Cardiac septum (tissue), 1 donor: Measurements from ENCODE around the gene SLC6A19. TPM values are rescaled to one million over a fixed set of nuclear protein-coding genes. Genes with fewer than 3 reads are reported as not detected.

Experiments used
- DNase-seq: peaks from one replicate; pipeline ENCODE4 v3.0.0-alpha.2; 2020; ENCODE audit warnings: low spot score
- intact Hi-C: fragments of 100-400 bp; cut with DNase I; formaldehyde crosslinking; loops from one replicate; pipeline ENCODE4 v1.14.0; 2022
- total RNA-seq: library from RNA; stranded (reverse); fragmentation: NEBNext Ultra II Directional; extraction: Animal tissue kit (Norgen Biotek cat#: 25700); gene quantifications from one replicate; pipeline ENCODE4 v1.2.1, GENCODE V29; 2021
- donor health status: DM: no; HTN: no; CAD: no.

SLC6A19 gene
- total RNA-seq, 1 donor from 2014 or later, result 0.05 TPM

DNA sequence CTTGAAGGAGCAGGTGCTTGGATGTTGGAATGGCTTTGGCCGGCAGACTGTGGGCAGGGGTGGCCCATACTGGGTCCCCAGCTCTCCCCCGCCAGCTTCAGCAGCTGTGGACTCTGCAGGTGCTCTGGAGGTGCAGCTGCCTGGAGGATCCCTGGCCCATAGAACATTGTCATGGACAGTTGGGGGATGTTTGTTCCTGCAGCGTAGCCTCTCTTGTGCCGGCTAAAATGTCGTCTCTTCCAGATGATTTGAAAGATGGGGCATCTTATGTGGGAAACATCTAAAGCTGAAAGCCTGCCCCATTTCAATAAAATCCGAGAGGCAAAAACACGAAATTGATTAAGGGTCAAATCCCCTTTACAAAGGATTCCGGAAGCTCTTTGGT is 13.5 kb upstream of the SLC6A19 start:
- intact Hi-C loops, result no loop called here
- no peak for DNase-seq

DNA sequence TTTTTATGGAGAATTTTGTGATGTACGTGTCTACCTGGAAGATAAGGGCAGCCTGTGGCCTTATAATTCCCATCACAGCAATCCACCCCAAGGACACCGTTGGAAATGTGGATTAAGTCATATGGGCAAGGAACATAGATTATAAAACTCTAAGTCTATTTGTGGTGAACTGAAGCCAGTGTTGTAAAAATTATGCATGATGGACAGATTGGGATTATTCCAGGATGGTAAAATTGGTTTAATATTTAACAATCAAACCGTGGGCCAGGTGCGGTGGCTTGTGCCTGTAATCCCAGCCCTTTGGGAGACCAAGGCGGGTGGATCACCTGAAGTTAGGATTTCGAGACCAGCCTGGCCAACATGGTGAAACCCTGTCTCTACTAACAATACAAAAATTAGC is 12.9 kb upstream of the SLC6A19 start:
- intact Hi-C loops, result no loop called here
- no peak for DNase-seq

DNA sequence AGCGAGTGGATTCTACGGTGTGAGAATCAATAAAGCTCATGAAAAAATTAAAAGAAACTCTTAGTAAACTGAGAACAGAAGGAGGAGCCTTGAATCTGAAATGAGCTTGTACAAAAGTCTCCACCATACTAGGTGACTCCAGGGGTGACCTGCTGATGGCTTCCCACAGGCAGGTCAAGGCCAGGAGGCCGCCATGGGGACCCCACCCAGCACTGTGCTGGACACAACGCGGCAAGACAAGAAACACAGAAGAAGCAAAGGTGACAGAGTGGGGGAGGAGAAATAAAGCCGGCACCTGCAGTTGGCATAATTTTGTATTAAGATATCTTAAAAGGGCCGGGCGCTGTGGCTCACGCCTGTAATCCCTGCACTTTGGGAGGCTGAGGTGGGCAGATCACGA is 12.1 kb upstream of the SLC6A19 start:
- DNase-seq, result no peak
- intact Hi-C loops, result no loop called here

DNA sequence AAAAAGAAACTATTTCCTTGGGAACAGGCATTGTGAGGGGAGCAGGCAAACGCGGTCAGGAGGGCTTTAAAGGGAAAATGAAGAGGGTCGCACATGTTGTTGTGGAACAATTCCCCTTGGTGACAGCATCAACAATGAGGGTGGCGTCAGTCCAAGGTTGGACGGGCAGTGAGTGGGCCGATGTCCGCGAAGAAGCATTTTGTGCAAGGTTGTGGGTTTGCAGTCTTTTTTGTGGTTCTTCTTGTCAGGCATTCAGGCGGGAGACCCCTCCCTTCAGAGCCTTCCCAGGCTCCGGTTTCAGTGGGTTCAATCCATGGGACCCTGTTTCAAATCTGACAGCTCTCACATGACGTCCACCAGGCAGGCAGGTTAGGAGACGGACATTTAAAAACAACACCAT is 11.1 kb upstream of the SLC6A19 start:
- DNase-seq, result no peak
- intact Hi-C loops, result no loop called here

DNA sequence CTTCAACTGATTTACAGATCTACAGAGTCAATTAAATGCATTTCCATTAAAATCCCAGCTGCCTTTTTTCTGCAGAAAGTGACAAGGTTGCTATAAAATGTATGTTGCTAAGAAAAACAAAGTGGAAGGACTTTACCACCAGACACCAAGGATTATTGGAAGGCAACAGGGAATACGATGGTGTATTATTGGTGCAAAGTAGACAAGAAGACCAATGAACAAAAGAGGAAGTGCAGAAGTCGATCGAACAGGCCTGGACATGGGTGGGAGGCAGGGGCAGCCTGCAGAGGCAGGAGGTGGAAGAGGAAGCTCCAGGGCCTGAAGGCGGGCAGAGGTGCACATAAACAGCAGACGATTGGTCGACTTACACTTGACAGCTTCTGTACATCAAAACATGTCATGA is 10.6 kb upstream of the SLC6A19 start:
- DNase-seq, result no peak

DNA sequence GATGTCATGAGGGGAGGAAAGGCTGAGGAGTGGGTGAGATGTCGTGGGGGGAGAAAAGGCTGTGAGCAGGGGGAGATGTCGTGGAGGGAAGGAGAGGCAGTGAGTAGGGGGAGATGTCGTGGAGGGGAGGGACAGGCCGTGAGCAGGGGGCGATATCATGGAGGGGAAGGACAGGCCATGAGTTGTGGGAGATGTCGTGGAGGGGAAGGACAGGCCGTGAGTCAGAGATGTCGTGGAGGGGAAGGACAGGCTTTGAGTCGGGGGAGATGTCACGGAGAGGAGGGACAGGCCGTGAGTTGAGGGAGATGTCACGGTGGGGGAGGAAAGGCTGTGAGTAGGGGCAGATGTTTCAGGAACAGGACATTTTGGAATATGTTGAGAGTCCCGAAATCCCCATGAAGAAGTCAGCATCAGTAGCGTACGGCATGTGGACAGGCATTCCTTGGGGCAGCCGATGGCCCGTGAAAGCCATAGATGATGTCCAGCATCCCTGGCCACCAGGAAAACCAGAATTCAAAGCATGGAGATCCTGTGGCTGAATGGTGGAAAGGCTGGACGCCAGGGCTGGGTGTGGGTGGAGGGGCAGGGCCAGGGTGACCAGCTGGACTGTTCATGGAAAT is 8.3 kb upstream of the SLC6A19 start:
- DNase-seq, result no peak
- intact Hi-C loops, result no loop called here

More for the DNA sequence above, 10.6 kb upstream of the SLC6A19 start:
- intact Hi-C loops, result no loop called here

DNA sequence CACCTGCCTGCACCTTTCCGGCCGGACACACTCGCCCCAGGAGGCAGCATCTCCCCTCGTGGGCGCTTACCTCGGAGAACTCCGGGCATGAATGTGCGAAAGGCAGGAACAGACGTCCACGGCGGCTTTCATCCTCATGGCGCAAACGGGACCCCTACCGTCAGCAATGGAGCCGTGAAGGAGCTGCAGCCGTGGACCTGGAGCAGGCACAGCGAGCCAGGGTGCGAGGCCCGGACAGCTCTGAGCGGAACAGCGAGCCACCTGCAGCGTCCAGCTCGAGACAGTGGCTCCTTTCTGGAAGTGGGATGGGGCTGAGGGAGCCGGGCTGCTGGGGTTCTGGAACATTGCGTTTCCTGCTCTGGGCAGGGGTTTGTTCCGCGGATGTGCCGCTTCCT is 7.8 kb upstream of the SLC6A19 start:
- intact Hi-C loops, result no loop called here
- DNase-seq, result no peak

DNA sequence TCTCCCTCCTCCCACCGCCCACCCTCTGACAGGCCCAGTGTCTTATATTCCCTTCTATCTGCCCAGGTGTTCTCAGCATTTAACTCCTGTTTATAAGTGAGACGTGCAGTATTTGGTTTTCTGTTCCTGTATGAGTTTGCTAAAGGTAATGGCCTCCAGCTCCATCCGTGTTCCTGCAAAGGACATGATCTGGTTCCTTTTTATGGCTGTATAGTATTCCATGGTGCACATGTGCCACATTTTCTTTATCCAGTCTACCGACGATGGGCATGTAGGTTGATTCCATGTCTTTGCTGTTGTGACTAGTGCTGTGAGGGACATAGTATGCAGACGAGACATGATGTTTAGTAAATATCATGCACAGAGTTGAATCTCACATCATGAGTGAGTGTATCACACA is 7.0 kb upstream of the SLC6A19 start:
- intact Hi-C loops, result no loop called here
- DNase-seq, result no peak

DNA sequence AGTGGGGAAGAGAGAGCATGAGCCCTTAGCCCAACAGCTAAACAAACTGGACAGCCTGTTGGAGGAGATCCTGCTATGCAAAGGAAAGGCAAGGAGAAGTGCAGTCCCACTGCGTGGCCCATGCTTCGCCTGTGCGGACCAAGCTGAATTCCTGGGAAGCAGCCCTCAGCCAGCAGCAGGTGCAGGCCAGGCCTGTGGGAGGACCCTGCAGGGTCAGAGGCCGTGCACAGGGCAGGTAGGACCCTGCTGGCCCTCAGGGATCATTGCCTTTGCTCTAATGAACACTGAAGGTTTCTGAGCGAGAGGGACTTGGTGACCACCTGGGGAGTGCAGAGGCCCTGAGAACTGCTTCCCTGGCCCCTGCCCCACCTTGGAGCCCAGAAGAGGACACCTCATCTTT is 6.0 kb upstream of the SLC6A19 start:
- intact Hi-C loops, result no loop called here
- no peak for DNase-seq

DNA sequence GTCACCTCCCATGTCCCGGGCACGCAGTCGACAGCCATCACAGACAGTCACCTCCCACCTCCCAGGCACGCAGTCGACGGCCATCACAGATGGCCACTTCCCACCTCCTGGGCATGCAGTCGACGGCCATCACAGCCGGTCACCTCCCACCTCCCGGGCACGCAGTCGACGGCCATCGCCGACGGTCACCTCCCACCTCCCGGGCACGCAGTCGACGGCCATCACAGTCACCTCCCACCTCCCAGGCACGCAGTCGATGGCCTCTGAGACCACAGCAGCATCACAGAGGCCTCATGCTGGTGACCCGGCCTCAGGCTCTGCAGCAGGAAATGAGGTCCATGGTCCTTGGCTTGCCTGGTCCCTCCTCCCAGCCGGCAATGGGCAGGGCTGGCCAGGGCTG is 5.5 kb upstream of the SLC6A19 start:
- DNase-seq, result no peak
- intact Hi-C loops, result no loop called here

DNA sequence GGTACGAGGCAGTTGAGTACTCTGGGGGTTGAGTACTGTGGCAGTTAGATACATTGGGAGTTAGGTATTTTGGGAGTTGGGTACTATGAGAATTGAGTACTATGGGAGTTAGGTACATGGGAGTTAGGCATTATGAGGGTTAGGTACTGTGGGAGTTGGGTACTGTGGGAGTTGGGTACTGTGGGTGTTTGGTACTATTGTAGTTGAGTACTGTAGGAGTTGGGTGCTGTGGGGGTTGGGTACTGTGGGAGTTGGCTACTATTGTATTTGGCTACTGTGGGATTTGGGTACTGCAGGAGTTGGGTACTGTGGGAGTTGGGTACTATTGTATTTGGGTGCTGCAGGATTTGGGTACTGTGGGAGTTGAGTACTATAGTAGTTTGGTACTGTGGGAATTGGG is 4.8 kb upstream of the SLC6A19 start:
- DNase-seq, result no peak
- intact Hi-C loops, result no loop called here

DNA sequence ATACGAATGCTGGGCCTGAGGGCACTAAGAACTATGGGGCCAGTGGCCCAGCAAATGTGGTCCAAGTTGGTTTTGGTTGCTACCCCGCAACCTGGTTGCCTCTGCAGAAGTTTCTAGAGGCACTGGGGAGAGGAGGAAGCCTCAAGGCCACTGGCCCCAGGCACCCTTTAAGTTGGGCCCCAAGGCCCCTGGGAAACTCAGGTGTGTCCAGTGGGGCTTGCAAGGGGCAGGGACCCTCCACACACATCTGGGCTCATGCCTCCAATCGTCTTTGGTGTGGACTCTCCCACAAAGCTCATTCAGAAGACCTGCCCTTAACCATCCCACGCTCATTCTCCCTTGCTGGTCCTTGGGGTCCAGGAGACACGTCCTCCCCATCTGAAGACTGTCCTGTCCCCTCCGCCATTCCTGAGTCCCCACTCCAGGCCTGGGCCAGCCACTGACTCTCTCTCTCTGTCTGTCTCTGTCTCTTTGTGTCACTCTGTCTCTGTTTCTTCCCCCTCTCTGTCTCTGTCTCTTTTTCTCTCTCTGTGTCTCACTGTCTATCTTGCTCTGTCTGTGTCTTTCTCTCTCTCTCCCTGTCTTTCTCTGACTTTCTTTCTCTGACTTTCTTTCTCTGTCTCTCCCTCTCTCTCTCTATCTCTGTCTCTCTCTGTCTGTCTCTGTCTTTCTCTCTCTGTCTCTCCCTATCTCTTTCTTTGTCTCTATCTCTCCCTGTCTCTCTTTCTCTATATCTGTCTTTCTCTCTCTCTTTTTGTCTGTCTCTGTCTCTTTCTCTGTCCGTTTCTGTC is 3.3 kb upstream of the SLC6A19 start:
- no peak for DNase-seq
- intact Hi-C loops, result no loop called here

DNA sequence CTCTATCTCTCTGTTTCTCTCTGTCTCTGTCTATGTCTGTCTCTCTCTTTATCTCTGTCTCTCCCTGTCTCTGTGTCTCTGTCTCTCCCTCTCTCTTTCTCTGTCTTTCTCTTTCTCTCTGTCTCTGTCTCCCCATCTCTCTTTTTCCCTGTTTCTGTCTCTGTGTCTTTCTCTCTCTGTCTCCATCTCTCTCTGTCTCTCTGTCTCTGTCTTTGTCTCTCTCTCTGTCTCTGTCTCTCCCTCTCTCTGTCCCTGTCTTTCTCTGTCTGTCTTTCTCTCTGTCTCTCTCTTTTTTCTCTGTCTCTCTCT is 2.1 kb upstream of the SLC6A19 start:
- intact Hi-C loops, result no loop called here

DNA sequence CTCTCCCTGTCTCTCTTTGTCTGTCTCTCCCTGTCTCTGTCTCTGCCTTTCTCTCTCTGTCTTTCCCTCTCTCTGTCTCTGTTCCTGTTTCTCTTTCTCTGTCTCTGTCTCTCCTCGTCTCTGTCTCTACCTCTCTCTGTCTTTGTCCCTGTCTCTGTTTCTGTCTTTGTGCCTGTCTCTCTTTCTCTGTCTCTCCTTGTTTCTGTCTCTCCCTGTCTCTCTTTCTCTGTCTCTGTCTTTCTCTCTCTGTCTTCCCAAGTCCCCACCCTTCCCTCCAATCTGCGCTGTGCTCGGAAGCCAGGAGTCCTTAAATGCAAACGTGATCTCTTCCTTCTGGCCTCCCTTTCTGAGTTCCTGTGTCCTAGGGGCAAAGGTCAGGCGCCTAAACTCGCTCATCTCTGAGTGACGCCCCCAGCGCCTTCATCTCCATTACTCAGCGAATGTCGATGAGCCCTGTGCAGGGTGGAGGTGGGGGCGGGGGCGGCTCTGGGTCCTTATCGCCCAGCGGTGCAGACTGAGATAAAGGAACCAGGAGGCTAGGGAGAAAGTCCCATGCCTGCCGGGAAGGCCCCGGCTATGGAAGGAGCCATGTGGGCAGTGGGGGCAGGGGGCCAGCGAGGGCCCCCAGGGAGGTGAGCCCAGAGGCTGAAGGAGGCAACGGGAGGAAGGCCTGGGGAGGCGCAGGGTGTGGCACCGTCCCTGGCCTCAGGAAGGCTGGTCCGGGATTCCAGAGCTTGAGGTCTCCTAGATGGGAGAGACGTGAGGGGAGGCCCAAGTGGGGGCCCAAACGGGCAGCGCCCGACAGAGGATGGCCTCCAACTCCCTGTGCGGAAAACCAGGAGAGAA is 1.5 kb upstream of the SLC6A19 start:
- DNase-seq, result no peak
- intact Hi-C loops, result no loop called here

More for the DNA sequence above, 2.1 kb upstream of the SLC6A19 start:
- DNase-seq, result no peak

DNA sequence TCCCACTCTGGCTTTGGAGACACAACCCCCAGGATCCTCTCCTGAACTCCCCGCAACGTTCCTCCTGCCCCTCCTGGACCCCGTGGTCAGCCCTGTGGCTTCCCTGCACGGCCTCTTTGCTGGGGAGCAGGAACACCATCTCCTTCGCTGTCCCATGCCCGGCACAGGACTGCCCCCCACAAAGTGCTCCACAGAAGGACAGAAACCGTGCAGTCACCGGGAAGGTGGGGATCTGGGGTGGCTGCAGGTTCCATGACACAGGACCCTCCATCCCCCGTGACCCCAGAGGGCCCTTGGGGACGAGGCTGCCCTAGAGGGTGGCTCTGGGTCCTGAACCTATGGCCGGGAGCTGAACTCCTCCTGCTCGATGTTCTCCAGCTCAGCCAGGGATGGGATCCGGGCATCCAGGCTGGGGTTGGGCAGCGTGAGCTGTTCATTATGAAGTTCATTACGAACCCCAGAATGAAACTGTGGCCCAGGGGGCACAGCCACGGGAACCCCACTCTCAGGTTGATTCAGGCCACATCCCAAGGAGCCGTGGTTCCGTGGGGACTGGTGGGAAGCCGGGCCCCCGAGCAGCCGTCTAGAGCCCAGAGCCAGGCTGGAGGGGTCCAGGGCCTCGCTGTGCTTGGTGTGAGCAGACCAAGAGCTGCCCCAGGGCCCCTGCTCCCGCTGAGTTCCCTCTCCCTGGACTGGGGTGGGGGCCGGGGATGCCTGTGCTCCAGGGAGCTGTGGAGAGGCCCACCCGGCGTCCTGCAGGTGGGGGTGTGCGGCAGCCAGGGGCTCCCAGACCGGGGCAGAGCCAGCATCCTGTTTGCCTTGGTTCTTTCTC is 684 bp upstream of the SLC6A19 start:
- intact Hi-C loops, result no loop called here
- DNase-seq, result no peak

DNA sequence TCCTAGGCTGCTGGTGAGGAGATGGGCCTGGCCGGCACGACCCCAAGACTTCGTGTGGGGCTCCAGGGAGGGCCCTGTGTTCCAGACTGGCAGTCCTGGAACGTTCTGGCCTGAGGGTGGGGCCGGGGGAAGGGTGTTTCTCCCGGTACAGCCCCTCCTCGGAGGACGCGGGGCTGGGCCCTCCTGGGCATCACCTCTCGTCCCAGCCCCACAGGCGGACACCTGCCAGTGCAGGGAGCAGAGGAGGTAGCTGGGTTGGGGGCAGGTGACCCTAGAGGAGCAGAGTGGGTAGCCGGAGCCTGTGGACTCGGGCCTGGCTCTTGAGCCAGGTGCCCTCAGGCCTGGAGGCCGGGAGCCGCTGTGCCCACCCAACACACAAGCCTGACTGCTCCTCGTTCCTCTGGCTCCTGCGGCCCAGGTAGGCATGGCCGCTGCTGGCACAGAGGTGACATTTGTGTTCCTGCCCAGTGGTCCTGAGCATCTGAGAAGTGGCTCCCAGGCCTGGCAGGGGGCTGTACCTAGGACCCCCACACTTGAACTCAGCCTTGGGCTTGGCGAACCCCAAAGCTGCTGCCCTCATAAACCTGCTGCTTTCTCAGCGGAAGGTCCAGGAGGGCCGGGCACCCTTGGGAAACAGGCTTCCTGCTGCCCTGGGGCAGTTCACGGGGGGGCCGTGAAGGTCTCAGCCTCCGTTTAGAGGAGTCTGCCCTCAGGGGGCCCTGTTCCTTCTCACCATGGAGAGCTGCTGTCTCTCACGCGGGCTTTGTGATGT is 817 bp downstream of the SLC6A19 start:
- intact Hi-C loops, result no loop called here
- no peak for DNase-seq

DNA sequence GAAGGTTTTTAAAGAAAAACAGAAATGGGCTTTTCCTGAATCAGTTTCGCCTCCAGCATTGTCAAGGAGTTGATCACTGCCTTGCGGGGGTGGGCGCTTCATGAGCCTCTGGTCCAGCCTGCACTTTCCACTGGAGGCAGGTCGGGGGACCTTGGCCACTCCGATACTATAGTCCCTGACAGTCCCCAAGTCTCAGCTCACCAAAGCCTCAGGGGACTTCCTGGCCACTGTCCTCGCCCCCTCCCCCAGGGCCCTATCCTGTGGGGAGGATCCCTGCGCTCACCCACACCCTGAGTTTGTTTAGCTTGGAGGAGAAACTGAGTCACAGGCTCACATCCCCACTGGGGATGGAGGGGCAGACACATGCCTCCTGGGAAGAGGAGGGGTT is 1.4 kb downstream of the SLC6A19 start:
- DNase-seq, result no peak
- intact Hi-C loops, result no loop called here

DNA sequence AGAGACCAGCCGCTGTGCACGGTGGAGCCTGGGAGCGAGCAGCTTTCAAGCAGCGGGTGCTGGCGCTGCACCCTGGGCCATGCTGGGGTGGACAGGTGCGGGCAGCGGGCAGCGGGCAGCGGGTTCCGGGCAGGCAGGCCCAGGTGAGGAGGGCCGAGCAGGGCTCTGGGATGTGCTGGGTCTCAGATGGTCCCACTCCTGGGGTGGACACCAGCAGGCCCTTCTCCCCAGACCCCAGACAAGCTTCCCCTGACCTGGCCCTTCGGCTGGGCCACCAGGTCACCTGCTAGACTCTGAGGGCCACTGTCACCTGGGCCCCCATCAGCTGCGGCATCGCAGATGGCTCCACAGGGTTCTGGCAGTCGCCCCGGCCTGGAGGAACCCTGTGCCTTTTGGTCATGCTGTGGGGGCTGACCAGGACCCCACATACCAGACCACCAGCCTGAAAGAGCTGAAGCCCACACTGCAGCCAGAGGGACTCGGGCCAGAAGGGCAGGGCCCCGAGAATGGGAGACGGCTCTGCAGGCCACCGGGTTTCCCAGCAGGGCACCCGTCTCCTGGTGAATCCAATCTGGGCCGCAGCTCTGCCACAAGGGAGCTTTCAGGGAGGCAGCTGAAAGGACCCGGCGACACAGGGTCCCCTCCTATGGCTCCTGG is 2.0 kb downstream of the SLC6A19 start:
- intact Hi-C loops, result no loop called here
- DNase-seq, result no peak
